Effector CD4-positive, alpha-beta T cell (primary cell): ENCODE results near the gene CNTNAP5.

Source experiments
- DNase-seq: peaks from one replicate; pipeline ENCODE4 v3.0.0-alpha.2; 2020

The CNTNAP5 gene

GRCh38 chr2:124704071-124704925 lies 679.2 kb downstream of the CNTNAP5 start:
- no peak for DNase-seq

- no peak for DNase-seq
Measured at GRCh38 chr2:124708661-124709060, 683.6 kb downstream of the CNTNAP5 start.

GRCh38 chr2:124713969-124714368 lies 688.9 kb downstream of the CNTNAP5 start:
- DNase-seq: no peak

- DNase-seq: no peak
Measured at GRCh38 chr2:124725187-124725586, 700.1 kb downstream of the CNTNAP5 start.

GRCh38 chr2:124740636-124741035 lies 715.5 kb downstream of the CNTNAP5 start:
- no peak for DNase-seq

GRCh38 chr2:124753842-124754241 lies 728.8 kb downstream of the CNTNAP5 start:
- no peak for DNase-seq

GRCh38 chr2:124755386-124755785 lies 730.3 kb downstream of the CNTNAP5 start:
- DNase-seq: no peak

GRCh38 chr2:124756048-124756447 lies 731.0 kb downstream of the CNTNAP5 start:
- no peak for DNase-seq

GRCh38 chr2:124762388-124762787 lies 737.3 kb downstream of the CNTNAP5 start:
- DNase-seq: no peak

- no peak for DNase-seq
Measured at GRCh38 chr2:124763611-124764010, 738.5 kb downstream of the CNTNAP5 start.

- no peak for DNase-seq
Measured at GRCh38 chr2:124774781-124775180, 749.7 kb downstream of the CNTNAP5 start.

GRCh38 chr2:124776332-124776731 lies 751.2 kb downstream of the CNTNAP5 start:
- no peak for DNase-seq

- DNase-seq: no peak
Measured at GRCh38 chr2:124778076-124778475, 753.0 kb downstream of the CNTNAP5 start.

GRCh38 chr2:124796647-124797046 lies 771.6 kb downstream of the CNTNAP5 start:
- no peak for DNase-seq

- DNase-seq: no peak
Measured at GRCh38 chr2:124797049-124797448, 772.0 kb downstream of the CNTNAP5 start.

GRCh38 chr2:124798551-124798950 lies 773.5 kb downstream of the CNTNAP5 start:
- no peak for DNase-seq

- DNase-seq: no peak
Measured at GRCh38 chr2:124804014-124804940, 779.2 kb downstream of the CNTNAP5 start.

- no peak for DNase-seq
Measured at GRCh38 chr2:124805060-124805459, 780.0 kb downstream of the CNTNAP5 start.

- DNase-seq: no peak
Measured at GRCh38 chr2:124810132-124810531, 785.0 kb downstream of the CNTNAP5 start.

GRCh38 chr2:124814968-124815745 lies 790.1 kb downstream of the CNTNAP5 start:
- DNase-seq: no peak

GRCh38 chr2:124816007-124816406 lies 790.9 kb downstream of the CNTNAP5 start:
- DNase-seq: no peak

GRCh38 chr2:124822516-124822915 lies 797.4 kb downstream of the CNTNAP5 start:
- no peak for DNase-seq

GRCh38 chr2:124824441-124824840 lies 799.4 kb downstream of the CNTNAP5 start:
- no peak for DNase-seq
